HCT116 (cell line): ENCODE data around the gene CRTC3.

Source experiments
- CTCF ChIP-seq, 3 experiments: fragments of 200-600 bp in 1 of 3; sonication (generic) in 1 of 3; IDR thresholded peaks in 2 of 3; conservative IDR thresholded peaks in 1 of 3; 2 replicates each; pipeline ENCODE4 v1.5.1; 2012 to 2017; ENCODE audit warnings: low read depth in 2 of 3, low read length in 2 of 3, antibody characterized with exemption in 1 of 3, borderline replicate concordance in 1 of 3, control low read depth in 1 of 3, mild to moderate bottlenecking in 1 of 3, mixed read lengths in 1 of 3, mixed run types in 1 of 3, moderate library complexity in 1 of 3; ENCODE audit not compliant: insufficient read depth in 1 of 3
- EGR1 ChIP-seq: IDR thresholded peaks from 2 replicates; pipeline ENCODE4 v1.6.1; 2012; ENCODE audit warnings: low read depth
- EZH2phosphoT487 ChIP-seq: fragments of 200-600 bp; IDR thresholded peaks from 2 replicates; pipeline ENCODE4 v1.6.1; 2018; ENCODE audit warnings: antibody characterized with exemption, borderline replicate concordance
- POLR2A ChIP-seq: IDR thresholded peaks from 2 replicates; pipeline ENCODE4 v1.7.0; 2011; ENCODE audit warnings: borderline replicate concordance; ENCODE audit not compliant: insufficient read depth, insufficient read length; ENCODE audit errors: extremely low read depth
- SP1 ChIP-seq: IDR thresholded peaks from 2 replicates; pipeline ENCODE4 v1.6.1; 2012; ENCODE audit warnings: low read depth

GRCh38 chr15:90683876-90684275 lies 154.2 kb downstream of the CRTC3 start:
- TF ChIP-seq CTCF (IDR thresholded peaks at IDR 0.05 in 2 of 3, conservative IDR thresholded peaks at IDR 0.05 in 1 of 3; ENCODE audit: borderline replicate concordance in 1 of 3, insufficient read depth in 1 of 3, low read depth in 2 of 3, low read length in 2 of 3): no peak
- no peak for TF ChIP-seq SP1
- no peak for TF ChIP-seq EZH2phosphoT487
- no peak for TF ChIP-seq EGR1
- TF ChIP-seq POLR2A: no peak
